Activated naive CD8-positive, alpha-beta T cell treated with anti-CD3 and anti-CD28 coated beads for 36 hours (primary cell): ENCODE results near the gene SLC41A3. TPM values are rescaled to one million over a fixed set of nuclear protein-coding genes. Genes with fewer than 3 reads are reported as not detected.
"Not testable (repeated sequence)": the region's sequence is repeated elsewhere in the genome, so short reads cannot be mapped to it uniquely, and the experiment has no call there.

ENCODE experiments used
- DNase-seq: peaks from one replicate; pipeline ENCODE4 v3.0.0; 2021
- H3K27ac Mint-ChIP-seq: one replicate; pipeline ENCODE4 v1.8.0; 2022; ENCODE audit warnings: mild to moderate bottlenecking, moderate library complexity, mixed read lengths
- H3K27me3 Mint-ChIP-seq: one replicate; pipeline ENCODE4 v1.8.0; 2022; ENCODE audit warnings: mild to moderate bottlenecking, mixed read lengths
- H3K36me3 Mint-ChIP-seq: one replicate; pipeline ENCODE4 v1.8.0; 2021; ENCODE audit warnings: mild to moderate bottlenecking, mixed read lengths
- H3K4me1 Mint-ChIP-seq: one replicate; pipeline ENCODE4 v1.8.0; 2021; ENCODE audit warnings: mixed read lengths
- H3K4me3 Mint-ChIP-seq: one replicate; pipeline ENCODE4 v1.8.0; 2022; ENCODE audit warnings: mild to moderate bottlenecking, moderate library complexity, mixed read lengths
- H3K9me3 Mint-ChIP-seq: one replicate; pipeline ENCODE4 v1.8.0; 2022; ENCODE audit warnings: mixed read lengths
- total RNA-seq, 2 experiments: library from RNA; stranded (reverse); gene quantifications; one replicate each; pipeline ENCODE4 v1.2.3, GENCODE V29; 2021

The SLC41A3 gene
- total RNA-seq, 2 experiments from 2014 or later: 26.6 to 30.7 TPM

- Mint-ChIP-seq H3K4me3 (peak overlapping the region; percentile 97), H3K27me3 (no peaks in the 10 kb centered on the region), H3K36me3 (peaks cover 24% of the 10 kb centered on the region), H3K9me3 (peaks cover 2% of the 10 kb centered on the region), H3K4me1 (peaks cover 24% of the 10 kb centered on the region), H3K27ac (peak overlapping the region; percentile 94)
- peak; percentile 61 for DNase-seq
These were observed 412 bp downstream of the SLC41A3 start for GRCh38 chr3:126083511-126083912.

GRCh38 chr3:126083138-126083445, 832 bp downstream of the SLC41A3 start:
- DNase-seq: no peak
- H3K27ac Mint-ChIP-seq: peak overlapping the region; percentile 94
- H3K9me3 Mint-ChIP-seq: peaks cover 2% of the 10 kb centered on the region
- peaks cover 24% of the 10 kb centered on the region for H3K4me1 Mint-ChIP-seq
- no peaks in the 10 kb centered on the region for H3K27me3 Mint-ChIP-seq
- H3K4me3 Mint-ChIP-seq: peak overlapping the region; percentile 97
- H3K36me3 Mint-ChIP-seq: peaks cover 24% of the 10 kb centered on the region

- H3K27me3 Mint-ChIP-seq: no peaks in the 10 kb centered on the region
- DNase-seq: no peak
- peaks cover 2% of the 10 kb centered on the region for H3K9me3 Mint-ChIP-seq
- H3K4me1 Mint-ChIP-seq: peaks cover 24% of the 10 kb centered on the region
- peak overlapping the region; percentile 97 for H3K4me3 Mint-ChIP-seq
- peaks cover 24% of the 10 kb centered on the region for H3K36me3 Mint-ChIP-seq
- peak overlapping the region; percentile 94 for H3K27ac Mint-ChIP-seq
These were observed 1.4 kb downstream of the SLC41A3 start for GRCh38 chr3:126082362-126083137.

- Mint-ChIP-seq H3K36me3 (peaks cover 23% of the 10 kb centered on the region), H3K4me3 (peak overlapping the region; percentile 22), H3K9me3 (peaks cover 2% of the 10 kb centered on the region), H3K27me3 (no peaks in the 10 kb centered on the region), H3K4me1 (peaks cover 24% of the 10 kb centered on the region), H3K27ac (no peak overlapping the region)
- peak; percentile 9 for DNase-seq
These were observed 2.1 kb downstream of the SLC41A3 start for GRCh38 chr3:126081618-126082361.

GRCh38 chr3:126080970-126081369, 3.0 kb downstream of the SLC41A3 start:
- peaks cover 22% of the 10 kb centered on the region for H3K36me3 Mint-ChIP-seq
- no peak overlapping the region for H3K4me3 Mint-ChIP-seq
- H3K9me3 Mint-ChIP-seq: peaks cover 2% of the 10 kb centered on the region
- H3K4me1 Mint-ChIP-seq: peaks cover 21% of the 10 kb centered on the region
- no peaks in the 10 kb centered on the region for H3K27me3 Mint-ChIP-seq
- no peak for DNase-seq
- no peak overlapping the region for H3K27ac Mint-ChIP-seq

- no peak for DNase-seq
- H3K4me3 Mint-ChIP-seq: no peak overlapping the region
- H3K27ac Mint-ChIP-seq: no peak overlapping the region
- no peaks in the 10 kb centered on the region for H3K27me3 Mint-ChIP-seq
- peaks cover 7% of the 10 kb centered on the region for H3K4me1 Mint-ChIP-seq
- H3K9me3 Mint-ChIP-seq: peaks cover 2% of the 10 kb centered on the region
- peaks cover 10% of the 10 kb centered on the region for H3K36me3 Mint-ChIP-seq
These were observed 5.1 kb downstream of the SLC41A3 start for GRCh38 chr3:126078866-126079265.

- Mint-ChIP-seq H3K27me3 (no peaks in the 10 kb centered on the region), H3K27ac (no peak overlapping the region), H3K36me3 (peaks cover 18% of the 10 kb centered on the region), H3K4me3 (no peak overlapping the region), H3K9me3 (peaks cover 6% of the 10 kb centered on the region), H3K4me1 (peaks cover 3% of the 10 kb centered on the region)
- DNase-seq: no peak
These were observed 6.2 kb downstream of the SLC41A3 start for GRCh38 chr3:126077754-126078153.

- peaks cover 8% of the 10 kb centered on the region for H3K9me3 Mint-ChIP-seq
These were observed 7.8 kb downstream of the SLC41A3 start for GRCh38 chr3:126076140-126076539.

GRCh38 chr3:126070146-126070545, 13.8 kb downstream of the SLC41A3 start:
- no peak for DNase-seq
- Mint-ChIP-seq H3K27ac (no peak overlapping the region), H3K4me3 (no peak overlapping the region), H3K4me1 (peaks cover 5% of the 10 kb centered on the region), H3K9me3 (peaks cover 7% of the 10 kb centered on the region), H3K27me3 (no peaks in the 10 kb centered on the region), H3K36me3 (peaks cover 13% of the 10 kb centered on the region)

More at GRCh38 chr3:126076140-126076539, 7.8 kb downstream of the SLC41A3 start:
- H3K27ac Mint-ChIP-seq: no peak overlapping the region
- peaks cover 22% of the 10 kb centered on the region for H3K36me3 Mint-ChIP-seq
- no peak overlapping the region for H3K4me3 Mint-ChIP-seq
- peaks cover 6% of the 10 kb centered on the region for H3K4me1 Mint-ChIP-seq
- no peak for DNase-seq
- no peaks in the 10 kb centered on the region for H3K27me3 Mint-ChIP-seq

- H3K27me3 Mint-ChIP-seq: no peaks in the 10 kb centered on the region
- peaks cover 14% of the 10 kb centered on the region for H3K36me3 Mint-ChIP-seq
- no peak overlapping the region for H3K27ac Mint-ChIP-seq
- H3K4me1 Mint-ChIP-seq: peaks cover 19% of the 10 kb centered on the region
- H3K9me3 Mint-ChIP-seq: peaks cover 5% of the 10 kb centered on the region
- no peak overlapping the region for H3K4me3 Mint-ChIP-seq
- DNase-seq: no peak
These were observed 16.0 kb downstream of the SLC41A3 start for GRCh38 chr3:126067959-126068358.

- not testable (repeated sequence) for H3K27me3 Mint-ChIP-seq, H3K27ac Mint-ChIP-seq, DNase-seq, H3K4me3 Mint-ChIP-seq, H3K36me3 Mint-ChIP-seq, H3K9me3 Mint-ChIP-seq
- H3K4me1 Mint-ChIP-seq: peaks cover 19% of the 10 kb centered on the region
These were observed 17.2 kb downstream of the SLC41A3 start for GRCh38 chr3:126066676-126067075.

GRCh38 chr3:126065876-126066275, 18.0 kb downstream of the SLC41A3 start:
- no peak for DNase-seq
- Mint-ChIP-seq H3K9me3 (no peaks in the 10 kb centered on the region), H3K4me1 (peaks cover 15% of the 10 kb centered on the region), H3K4me3 (no peak overlapping the region), H3K27ac (no peak overlapping the region), H3K27me3 (no peaks in the 10 kb centered on the region), H3K36me3 (peaks cover 6% of the 10 kb centered on the region)

GRCh38 chr3:126064627-126065258, 19.2 kb downstream of the SLC41A3 start:
- no peaks in the 10 kb centered on the region for H3K27me3 Mint-ChIP-seq
- H3K4me1 Mint-ChIP-seq: peaks cover 15% of the 10 kb centered on the region

GRCh38 chr3:126063358-126063965, 20.5 kb downstream of the SLC41A3 start:
- H3K27me3 Mint-ChIP-seq: no peaks in the 10 kb centered on the region
- no peak overlapping the region for H3K4me3 Mint-ChIP-seq

More at GRCh38 chr3:126064627-126065258, 19.2 kb downstream of the SLC41A3 start:
- Mint-ChIP-seq H3K36me3 (peaks cover 6% of the 10 kb centered on the region), H3K27ac (no peak overlapping the region), H3K4me3 (no peak overlapping the region), H3K9me3 (no peaks in the 10 kb centered on the region)
- no peak for DNase-seq

More at GRCh38 chr3:126063358-126063965, 20.5 kb downstream of the SLC41A3 start:
- Mint-ChIP-seq H3K27ac (peak overlapping the region; percentile 16), H3K9me3 (no peaks in the 10 kb centered on the region), H3K36me3 (peaks cover 8% of the 10 kb centered on the region), H3K4me1 (peaks cover 15% of the 10 kb centered on the region)
- DNase-seq: no peak
